Kidney (tissue), 14 donors: ENCODE measurements around the gene NUDT4. TPM values are rescaled to one million over a fixed set of nuclear protein-coding genes. Genes with fewer than 3 reads are reported as not detected.
A peak's percentile ranks its signal among the peaks of the same experiment; 100 is the strongest.
"Not testable (repeated sequence)": the region's sequence is repeated elsewhere in the genome, so short reads cannot be mapped to it uniquely, and the experiment has no call there.

ENCODE experiments used
- DNase-seq, 5 donors: peaks; one replicate each; pipeline ENCODE4 v3.0.0-alpha.2; 2013 to 2020
- FAIRE-seq: peaks from 2 replicates; lab custom pipeline; 2012; peaks lifted over from hg19 to GRCh38; lab: Jason Lieb, UNC
- H3K27ac ChIP-seq, 2 donors: one replicate each; pipeline ENCODE4 v1.7.0; 2013; ENCODE audit warnings: low read depth in 2 of 2, low read length in 2 of 2, inconsistent platforms in 1 of 2
- H3K27me3 ChIP-seq: one replicate; pipeline ENCODE4 v1.7.1; 2013; ENCODE audit warnings: low read length, inconsistent platforms; ENCODE audit not compliant: control insufficient read depth, insufficient read depth
- H3K36me3 ChIP-seq, 3 donors: one replicate each; pipeline versions ENCODE4 v1.7.0 to v1.7.1; 2013; ENCODE audit warnings: low read length in 3 of 3, control low read depth in 1 of 3, inconsistent platforms in 1 of 3; ENCODE audit not compliant: insufficient read depth in 3 of 3, control insufficient read depth in 2 of 3
- H3K4me1 ChIP-seq, 3 donors: one replicate each; pipeline versions ENCODE4 v1.7.0 to v1.7.1; 2013; ENCODE audit warnings: low read length in 3 of 3, inconsistent platforms in 1 of 3, low read depth in 1 of 3; ENCODE audit not compliant: control insufficient read depth in 2 of 3, insufficient read depth in 2 of 3
- H3K4me3 ChIP-seq, 3 donors: one replicate each; pipeline versions ENCODE4 v1.7.0 to v1.8.1; 2013; ENCODE audit warnings: low read length in 3 of 3, control low read depth in 1 of 3, inconsistent platforms in 1 of 3
- H3K9ac ChIP-seq, 3 donors: one replicate each; pipeline versions ENCODE4 v1.7.0 to v1.7.1; 2013; ENCODE audit warnings: low read length in 3 of 3, control low read depth in 1 of 3, inconsistent platforms in 1 of 3
- H3K9me3 ChIP-seq, 3 donors: one replicate each; pipeline versions ENCODE4 v1.7.0 to v1.7.1; 2013; ENCODE audit warnings: low read length in 3 of 3, control low read depth in 1 of 3, inconsistent platforms in 1 of 3; ENCODE audit not compliant: control insufficient read depth in 2 of 3, insufficient read depth in 1 of 3
- CTCF ChIP-seq: IDR thresholded peaks from 3 replicates; pipeline ENCODE4 v1.5.1; 2012; ENCODE audit warnings: mild to moderate bottlenecking, moderate library complexity, borderline replicate concordance; ENCODE audit not compliant: insufficient read depth; ENCODE audit errors: extremely low read depth
- intact Hi-C: fragments of 100-400 bp; cut with DNase I; formaldehyde crosslinking; loops from one replicate; pipeline ENCODE4 v1.11.1; 2022
- polyA plus RNA-seq: library from polyadenylated mRNA; stranded (reverse); fragments of 350-450 nt; fragmentation: Illumina TruSeq; extraction: RNeasy Lipid Tissue Mini Kit (QIAGEN cat#74804); gene quantifications from one replicate; pipeline ENCODE4 v1.2.3, GENCODE V29; 2014; ENCODE audit warnings: low read depth, low replicate concordance; ENCODE audit not compliant: insufficient read depth
- total RNA-seq: library from RNA; stranded (reverse); fragmentation: NEBNext Ultra II Directional; extraction: Animal tissue kit (Norgen Biotek cat#: 25700); gene quantifications from one replicate; pipeline ENCODE4 v1.2.1, GENCODE V29; 2021
- donor health status: control.
- donor health status: control.
- donor health status: control.
- donor health status: control.
- donor health status: control.
- donor health status: DM: yes; HTN: yes; CAD: no.
- donor health status: Normal renal cell carcinoma (clear cell type).

The NUDT4 gene
- total and polyA plus RNA-seq, 2 donors from 2014 or later = 104 to 127 TPM

GRCh38 chr12:93429852-93430251 lies 52.1 kb downstream of the NUDT4 start:
- H3K4me1 ChIP-seq = peaks cover 0 to 19% (median 14%) of the 10 kb centered on the region in 3 donors

GRCh38 chr12:93430280-93430679 lies 52.6 kb downstream of the NUDT4 start:
- H3K4me1 ChIP-seq = peaks cover 0 to 15% (median 9%) of the 10 kb centered on the region in 3 donors

More at GRCh38 chr12:93429852-93430251, 52.1 kb downstream of the NUDT4 start:
- no peaks in the 10 kb centered on the region for H3K27me3 ChIP-seq
- no peak overlapping the region for H3K9ac ChIP-seq
- no peak for DNase-seq
- intact Hi-C loops = no loop called here
- TF ChIP-seq CTCF = no peak
- H3K36me3 ChIP-seq = no peaks in the 10 kb centered on the region
- no peaks in the 10 kb centered on the region for H3K9me3 ChIP-seq
- no peak overlapping the region for H3K4me3 ChIP-seq
- no peak for FAIRE-seq
- no peak overlapping the region for H3K27ac ChIP-seq

DNA sequence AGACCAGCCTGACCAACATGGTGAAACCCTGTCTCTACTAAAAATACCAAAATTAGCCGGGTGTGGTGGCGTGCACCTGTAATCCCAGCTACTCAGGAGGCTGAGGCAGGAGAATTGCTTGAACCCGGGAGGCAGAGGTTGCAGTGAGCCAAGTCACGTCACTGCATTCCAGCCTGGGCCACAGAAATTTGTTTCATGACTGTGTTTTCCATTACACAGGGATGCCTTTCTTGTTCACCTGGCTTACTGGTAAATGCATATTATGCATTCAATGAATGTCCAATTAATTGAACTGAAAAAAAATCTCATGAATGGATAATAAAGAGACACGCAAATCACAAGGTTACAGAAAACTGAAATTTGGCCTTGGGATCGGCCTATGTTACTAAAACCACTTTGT lies 54.3 kb downstream of the NUDT4 start:
- DNase-seq, H3K27ac ChIP-seq, H3K9me3 ChIP-seq, H3K4me1 ChIP-seq, intact Hi-C loops, H3K27me3 ChIP-seq, FAIRE-seq, H3K9ac ChIP-seq, H3K36me3 ChIP-seq, H3K4me3 ChIP-seq: not testable (repeated sequence)

More at GRCh38 chr12:93430280-93430679, 52.6 kb downstream of the NUDT4 start:
- no peak overlapping the region for H3K4me3 ChIP-seq
- no peaks in the 10 kb centered on the region for H3K27me3 ChIP-seq
- FAIRE-seq = no peak
- no peak for TF ChIP-seq CTCF
- H3K36me3 ChIP-seq = no peaks in the 10 kb centered on the region
- intact Hi-C loops = no loop called here
- no peak for DNase-seq
- H3K9me3 ChIP-seq = no peaks in the 10 kb centered on the region
- no peak overlapping the region for H3K9ac ChIP-seq
- H3K27ac ChIP-seq = no peak overlapping the region

GRCh38 chr12:93434256-93434865 lies 56.6 kb downstream of the NUDT4 start:
- Histone ChIP-seq H3K4me1 (peaks cover 0 to 15% (median 0%) of the 10 kb centered on the region in 3 donors), H3K9me3 (no peaks in the 10 kb centered on the region), H3K9ac (no peak overlapping the region), H3K27me3 (no peaks in the 10 kb centered on the region), H3K36me3 (no peaks in the 10 kb centered on the region), H3K27ac (no peak overlapping the region), H3K4me3 (peak overlapping the region in 1 of 3 donors; percentile 33)
- no peak for TF ChIP-seq CTCF
- no peak for DNase-seq
- intact Hi-C loops = no loop called here
- peak; percentile 3 for FAIRE-seq
